Myocyte (in vitro differentiated cells): ENCODE measurements around the gene MAN2A1. TPM values are rescaled to one million over a fixed set of nuclear protein-coding genes. Genes with fewer than 3 reads are reported as not detected.
A peak's percentile ranks its signal among the peaks of the same experiment; 100 is the strongest.

Experiments
- DNase-seq: peaks from one replicate; pipeline ENCODE4 v3.0.0-alpha.2; 2012; ENCODE audit warnings: low read depth
- total RNA-seq: library from RNA; depleted of rRNA; stranded (reverse); fragments of >200 nt; gene quantifications from 2 replicates; pipeline ENCODE4 v1.2.3, GENCODE V29; 2014

MAN2A1 gene
- total RNA-seq, 1 donor from 2014 or later: 84.9 TPM

- no peak for DNase-seq
These were observed 213.3 kb downstream of the MAN2A1 start for GRCh38 chr5:109903061-109903460.

- DNase-seq: no peak
These were observed 216.2 kb downstream of the MAN2A1 start for GRCh38 chr5:109905906-109906305.

- peak; percentile 20 for DNase-seq
These were observed 217.5 kb downstream of the MAN2A1 start for GRCh38 chr5:109907189-109907588.

- peak; percentile 90 for DNase-seq
These were observed 218.0 kb downstream of the MAN2A1 start for GRCh38 chr5:109907731-109908130.

- peak; percentile 17 for DNase-seq
These were observed 218.6 kb downstream of the MAN2A1 start for GRCh38 chr5:109908366-109908765.

- DNase-seq: no peak
These were observed 221.1 kb downstream of the MAN2A1 start for GRCh38 chr5:109910874-109911273.

- peak; percentile 95 for DNase-seq
These were observed 222.0 kb downstream of the MAN2A1 start for GRCh38 chr5:109911731-109912130.

GRCh38 chr5:109914906-109915305 is 225.2 kb downstream of the MAN2A1 start:
- no peak for DNase-seq

- no peak for DNase-seq
These were observed 226.9 kb downstream of the MAN2A1 start for GRCh38 chr5:109916481-109917153.
